RPMI7951 (cell line): ENCODE data around the gene KIF1A. TPM values are rescaled to one million over a fixed set of nuclear protein-coding genes. Genes with fewer than 3 reads are reported as not detected.

ENCODE experiments used
- DNase-seq: peaks from one replicate; pipeline ENCODE4 v3.0.0-alpha.2; 2012; ENCODE audit warnings: low read depth
- total RNA-seq: library from RNA; depleted of rRNA; stranded (reverse); fragments of >200 nt; shearing (Covaris generic); gene quantifications from 2 replicates; pipeline ENCODE4 v1.2.3, GENCODE V29; 2014

Gene KIF1A
- total RNA-seq, 1 experiment from 2014 or later, result 0.36 TPM

GRCh38 chr2:240735476-240735875, 84.5 kb downstream of the KIF1A start:
- DNase-seq, result no peak

- no peak for DNase-seq
These were observed 85.3 kb downstream of the KIF1A start for GRCh38 chr2:240734756-240735155.

GRCh38 chr2:240733803-240734495, 86.1 kb downstream of the KIF1A start:
- peak; percentile 10 for DNase-seq

GRCh38 chr2:240732911-240733622, 87.0 kb downstream of the KIF1A start:
- DNase-seq, result no peak

GRCh38 chr2:240732184-240732583, 87.8 kb downstream of the KIF1A start:
- DNase-seq, result no peak

GRCh38 chr2:240731178-240731545, 88.9 kb downstream of the KIF1A start:
- DNase-seq, result peak; percentile 11

- no peak for DNase-seq
These were observed 89.4 kb downstream of the KIF1A start for GRCh38 chr2:240730501-240731177.

- DNase-seq, result no peak
These were observed 91.2 kb downstream of the KIF1A start for GRCh38 chr2:240728827-240729226.

GRCh38 chr2:240728361-240728760, 91.7 kb downstream of the KIF1A start:
- no peak for DNase-seq

GRCh38 chr2:240727913-240728312, 92.1 kb downstream of the KIF1A start:
- no peak for DNase-seq

- DNase-seq, result no peak
These were observed 92.6 kb downstream of the KIF1A start for GRCh38 chr2:240727439-240727838.

- DNase-seq, result no peak
These were observed 93.1 kb downstream of the KIF1A start for GRCh38 chr2:240726876-240727275.

- DNase-seq, result peak; percentile 27
These were observed 94.3 kb downstream of the KIF1A start for GRCh38 chr2:240725671-240726070.

GRCh38 chr2:240725266-240725665, 94.8 kb downstream of the KIF1A start:
- DNase-seq, result no peak

- no peak for DNase-seq
These were observed 95.6 kb downstream of the KIF1A start for GRCh38 chr2:240724431-240724830.

GRCh38 chr2:240723851-240724250, 96.2 kb downstream of the KIF1A start:
- no peak for DNase-seq

GRCh38 chr2:240722796-240723735, 97.0 kb downstream of the KIF1A start:
- no peak for DNase-seq

GRCh38 chr2:240722376-240722775, 97.6 kb downstream of the KIF1A start:
- no peak for DNase-seq

- no peak for DNase-seq
These were observed 98.3 kb downstream of the KIF1A start for GRCh38 chr2:240721596-240722180.

- no peak for DNase-seq
These were observed 99.1 kb downstream of the KIF1A start for GRCh38 chr2:240720686-240721595.
